Heart left ventricle (tissue), 16 donors: Measurements from ENCODE around the gene BLMH. TPM values are rescaled to one million over a fixed set of nuclear protein-coding genes. Genes with fewer than 3 reads are reported as not detected.

Experiments used
- ATAC-seq, 4 donors: fragments of 200-7000 bp; cut with Tn5 transposase; one replicate each; pipeline ENCODE4 v1.9.1; 2020 to 2022; ENCODE audit warnings: moderate library complexity in 4 of 4, mild to moderate bottlenecking in 3 of 4, moderate number of reproducible peaks in 1 of 4
- DNase-seq, 5 donors: peaks; one replicate each; pipeline ENCODE4 v3.0.0-alpha.2; 2020
- H3K27ac ChIP-seq, 12 donors: fragments of 200-600 bp; sonication (generic) in 4 of 12; one replicate each; pipeline versions ENCODE4 v1.5.0 to v1.8.0; 2016 to 2022; ENCODE audit warnings: mild to moderate bottlenecking in 2 of 12
- H3K27me3 ChIP-seq, 9 donors: fragments of 200-600 bp; sonication (generic) in 2 of 9; one replicate each; pipeline versions ENCODE4 v1.5.1 to v1.8.0; 2016 to 2022; ENCODE audit warnings: mild to moderate bottlenecking in 3 of 9
- H3K36me3 ChIP-seq, 9 donors: fragments of 200-600 bp; sonication (generic) in 2 of 9; one replicate each; pipeline versions ENCODE4 v1.5.0 to v1.8.0; 2018 to 2022; ENCODE audit warnings: mild to moderate bottlenecking in 2 of 9
- H3K4me1 ChIP-seq, 12 donors: fragments of 200-600 bp; sonication (generic) in 4 of 12; one replicate each; pipeline versions ENCODE4 v1.5.0 to v1.8.0; 2016 to 2022; ENCODE audit warnings: mild to moderate bottlenecking in 3 of 12
- H3K4me3 ChIP-seq, 12 donors: fragments of 200-600 bp; sonication (generic) in 4 of 12; one replicate each; pipeline versions ENCODE4 v1.5.0 to v1.8.0; 2017 to 2022; ENCODE audit warnings: mild to moderate bottlenecking in 9 of 12, moderate library complexity in 4 of 12
- H3K9me3 ChIP-seq, 12 donors: fragments of 200-600 bp; sonication (generic) in 4 of 12; one replicate each; pipeline versions ENCODE4 v1.5.0 to v1.8.0; 2016 to 2022; ENCODE audit warnings: mild to moderate bottlenecking in 1 of 12
- CTCF ChIP-seq, 12 donors: fragments of 200-600 bp; sonication (generic) in 4 of 12; IDR thresholded peaks; one replicate each; pipeline versions ENCODE4 v1.5.0 to v1.8.0; 2018 to 2022; ENCODE audit warnings: antibody characterized with exemption in 12 of 12, mild to moderate bottlenecking in 5 of 12
- POLR2A ChIP-seq, 2 donors: fragments of 450-650 bp; IDR thresholded peaks; one replicate each; pipeline ENCODE4 v1.6.1; 2017; ENCODE audit warnings: antibody characterized with exemption in 2 of 2, mild to moderate bottlenecking in 2 of 2, moderate library complexity in 2 of 2
- WGBS, 4 donors: extraction: QIAGEN DNeasy Blood & Tissue Kit in 2 of 4; methylation state at CpG; one replicate each; pipeline versions ENCODE4 v1.1.5 to v1.1.7; 2013 to 2018; 5-methylcytosine and 5-hydroxymethylcytosine counted together
- intact Hi-C, 10 donors: fragments of 100-400 bp; cut with DNase I; formaldehyde crosslinking; loops; one replicate each; pipeline versions ENCODE4 v1.11.1 to v1.14.2; 2022
- polyA plus RNA-seq, 2 donors: library from polyadenylated mRNA; stranded (reverse); fragments of 200-250 nt; gene quantifications; one replicate each; pipeline ENCODE4 v1.2.3, GENCODE V29; 2013
- total RNA-seq, 9 donors: library from RNA; depleted of rRNA in 2 of 9; stranded (reverse); fragments of >200 nt in 2 of 9; fragmentation: NEBNext Ultra II Directional in 3 of 9; extraction: Animal tissue kit (Norgen Biotek cat#: 25700) in 3 of 9; gene quantifications; one replicate each; pipeline versions ENCODE4 v1.1.0 to v1.2.4, GENCODE V29; 2016 to 2023
- donor health status: ischemic (EF 13 %, LVEDD 7.1; RV severe dilation, severe dysfunction).
- donor health status: healthy with polysubstance abuse.
- donor health status: DM: no; HTN: yes; CAD: no.
- donor health status: DM: no; HTN: no; CAD: no.
- donor health status: ischemic (EF 25% LVEDD 6.9; RV normal size, moderate dysfunction).
- donor health status: ischemic (EF 25% LVEDD 5.7; RV mildly dilated, moderate dysfunction).
- donor health status: healthy.
- donor health status: DM: yes; HTN: yes; CAD: no.
- donor health status: ischemic (EF 35%, LVEDD 5.7; RV mildly dilated, moderate dysfunction).
- donor health status: nonischemic (EF 11% LVEDD 7.7; RV severe dilation, severe dysfunction).
- donor health status: DM: yes; HTN: yes; CAD: no.
- donor health status: PGD.
- donor health status: ischemic (EF 29% LVEDD 5.4; RV normal size, mild dysfunction).
- donor health status: nonischemic (EF 23%, LVEDD 6.1; RV moderate dilation, normal function).

Gene BLMH
- total and polyA plus RNA-seq, 11 donors, result 5.3 to 26.2 (median 15.4) TPM

DNA sequence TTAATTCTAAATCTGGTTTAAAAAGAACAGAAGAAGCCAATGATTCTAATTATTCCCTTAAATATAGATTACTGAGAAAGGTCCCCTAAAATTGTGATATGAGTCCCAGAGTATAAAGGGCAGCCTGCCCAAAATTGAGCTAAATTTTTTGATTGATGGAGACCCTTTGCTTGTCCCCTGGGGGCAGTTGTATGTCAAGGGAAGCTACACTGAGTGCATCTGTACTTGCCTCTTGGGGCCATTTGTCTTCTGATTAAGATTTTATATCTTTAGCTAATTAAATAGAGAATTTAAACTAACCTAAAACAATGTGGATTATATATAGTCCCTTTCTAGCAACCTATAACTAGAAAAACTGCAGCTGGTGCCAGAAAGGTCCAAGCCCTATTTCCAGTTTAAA is 12.6 kb downstream of the BLMH start:
- intact Hi-C loops, result loop anchor here in 9 of 10 donors (2.0 to 5.0 kb wide), 5 partner anchors 152 to 177 kb away; no protein-coding TSS in a partner anchor
- H3K36me3 ChIP-seq, result peaks cover 0 to 94% (median 62%) of the 10 kb centered on the region in 9 donors
- no peak overlapping the region for H3K4me3 ChIP-seq
- ATAC-seq (no peak), DNase-seq (no peak)
- TF ChIP-seq POLR2A (IDR thresholded peaks at IDR 0.05) (no peak), CTCF (IDR thresholded peaks at IDR 0.05) (no peak)
- H3K27me3 ChIP-seq, result no peaks in the 10 kb centered on the region
- peaks cover 0 to 7% (median 0%) of the 10 kb centered on the region in 12 donors for H3K4me1 ChIP-seq
- no peaks in the 10 kb centered on the region for H3K9me3 ChIP-seq
- H3K27ac ChIP-seq, result no peak overlapping the region

DNA sequence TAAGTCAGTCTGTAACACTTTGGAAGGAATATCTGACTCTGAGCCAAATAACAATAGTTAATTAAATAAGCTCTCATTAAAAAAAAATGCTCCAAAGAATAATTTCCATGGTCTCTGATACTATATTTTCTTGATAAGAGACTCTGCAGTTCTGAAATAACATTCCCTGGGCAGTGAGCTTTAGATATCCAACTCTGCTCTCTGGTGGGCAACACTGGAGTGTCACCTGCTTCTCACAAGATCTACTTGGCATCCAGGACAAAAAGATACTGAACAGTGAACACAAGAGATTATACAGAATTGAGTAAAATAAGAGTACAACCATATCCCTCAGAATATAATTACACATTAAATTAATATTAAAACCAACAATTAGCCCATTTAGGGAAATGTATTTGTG is 13.7 kb downstream of the BLMH start:
- Histone ChIP-seq H3K27ac (no peak overlapping the region), H3K4me1 (peaks cover 0 to 7% (median 0%) of the 10 kb centered on the region in 12 donors), H3K27me3 (no peaks in the 10 kb centered on the region), H3K4me3 (no peak overlapping the region), H3K36me3 (peaks cover 0 to 94% (median 63%) of the 10 kb centered on the region in 9 donors), H3K9me3 (no peaks in the 10 kb centered on the region)
- ATAC-seq (peak in 3 of 4 donors; percentile 64 to 81 (median 71)), DNase-seq (peak in 1 of 5 donors; percentile 16)
- intact Hi-C loops, result loop anchor here in 9 of 10 donors (1.0 to 5.0 kb wide), 6 partner anchors 151 to 176 kb away; no protein-coding TSS in a partner anchor
- TF ChIP-seq CTCF (IDR thresholded peaks at IDR 0.05) (peak in 11 of 12 donors; percentile 19 to 65 (median 57)), POLR2A (IDR thresholded peaks at IDR 0.05) (no peak)

DNA sequence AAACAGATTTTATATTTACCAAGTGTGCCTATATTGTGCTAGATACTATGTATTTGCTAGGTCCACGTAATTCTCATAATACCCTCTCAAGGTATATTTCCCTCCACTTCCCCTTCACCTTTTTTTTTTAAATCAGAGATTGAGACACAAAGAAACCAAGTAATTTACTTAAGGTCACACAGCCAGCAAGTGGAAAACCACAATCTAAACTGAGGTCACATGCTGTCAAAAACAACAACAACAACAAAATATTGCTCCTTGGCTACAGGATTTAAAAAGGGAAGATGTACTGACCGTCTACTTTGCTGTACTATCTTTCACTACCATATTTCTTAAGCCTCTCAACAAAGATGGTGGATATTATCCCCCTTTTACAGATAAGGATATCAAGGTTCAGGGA is 15.8 kb downstream of the BLMH start:
- no peaks in the 10 kb centered on the region for H3K27me3 ChIP-seq
- ATAC-seq, result no peak
- intact Hi-C loops, result loop anchor here in 9 of 10 donors (5.0 kb wide), 4 partner anchors 149 to 174 kb away; no protein-coding TSS in a partner anchor
- no peaks in the 10 kb centered on the region for H3K9me3 ChIP-seq
- no peak overlapping the region for H3K27ac ChIP-seq
- peaks cover 0 to 7% (median 0%) of the 10 kb centered on the region in 12 donors for H3K4me1 ChIP-seq
- WGBS, 4 donors, result 90 to 95% (median 91%) methylated on average over 2 of the region's 2 CpGs
- no peak overlapping the region for H3K4me3 ChIP-seq
- no peak for TF ChIP-seq CTCF (IDR thresholded peaks at IDR 0.05)
- TF ChIP-seq POLR2A (IDR thresholded peaks at IDR 0.05), result no peak
- no peak for DNase-seq
- H3K36me3 ChIP-seq, result peaks cover 0 to 94% (median 65%) of the 10 kb centered on the region in 9 donors

DNA sequence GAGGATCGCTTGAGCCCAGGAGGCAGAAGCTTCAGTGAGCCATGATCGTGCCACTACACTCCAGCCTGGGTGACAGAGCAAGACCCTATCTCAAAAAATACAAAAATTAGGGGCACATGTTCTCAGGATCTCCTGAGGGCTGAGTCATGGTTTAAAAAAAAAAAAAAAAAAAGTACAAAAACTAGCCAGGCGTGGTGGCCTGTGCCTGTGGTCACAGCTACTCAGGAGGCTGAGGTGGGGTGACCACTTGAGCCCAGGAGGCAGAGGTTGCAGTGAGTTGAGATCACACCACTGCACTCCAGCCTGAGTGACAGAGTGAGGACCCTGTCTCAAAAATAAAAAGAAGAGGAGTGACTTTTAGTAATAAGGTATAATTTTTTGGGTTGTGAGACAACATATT is 16.9 kb downstream of the BLMH start:
- no peak overlapping the region for H3K4me3 ChIP-seq
- TF ChIP-seq CTCF (IDR thresholded peaks at IDR 0.05) (no peak), POLR2A (IDR thresholded peaks at IDR 0.05) (no peak)
- H3K27ac ChIP-seq, result no peak overlapping the region
- ATAC-seq, result no peak
- no peaks in the 10 kb centered on the region for H3K9me3 ChIP-seq
- peaks cover 0 to 7% (median 0%) of the 10 kb centered on the region in 12 donors for H3K4me1 ChIP-seq
- H3K36me3 ChIP-seq, result peaks cover 0 to 94% (median 65%) of the 10 kb centered on the region in 9 donors
- H3K27me3 ChIP-seq, result no peaks in the 10 kb centered on the region
- DNase-seq, result no peak
- intact Hi-C loops, result loop anchor here in 9 of 10 donors (5.0 kb wide), 4 partner anchors 148 to 173 kb away; no protein-coding TSS in a partner anchor
- 93 to 96% (median 95%) methylated on average over 3 of the region's 3 CpGs for WGBS, 4 donors
